HG02870 (cell line): ENCODE data around the gene LPP.

Source experiments
- ATAC-seq: cut with Tn5 transposase; IDR thresholded peaks from one replicate; pipeline ENCODE4 v1.9.1; 2021; ENCODE audit warnings: mild to moderate bottlenecking, moderate library complexity; ENCODE audit not compliant: unreplicated experiment

LPP gene

DNA sequence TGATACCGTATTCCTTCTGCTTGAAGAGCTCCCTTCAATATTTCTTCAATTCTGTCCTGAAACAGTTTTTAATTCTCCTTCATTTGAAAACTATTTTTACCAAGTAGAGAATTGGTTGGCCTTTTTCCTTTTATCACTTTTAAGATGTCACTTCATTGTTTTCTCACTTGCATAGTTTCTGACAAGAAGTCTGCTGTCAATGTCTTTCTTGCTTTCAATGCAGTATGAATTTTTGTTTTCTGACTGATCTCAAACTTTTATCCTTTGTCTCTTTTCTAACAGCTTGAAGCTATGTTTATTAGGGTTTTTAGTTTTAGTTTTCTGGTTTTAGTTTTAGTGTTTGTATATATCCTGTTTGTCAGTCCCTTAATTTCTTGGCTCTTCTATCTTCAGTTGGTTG, 653.0 kb downstream of the LPP start:
- no peak for ATAC-seq

DNA sequence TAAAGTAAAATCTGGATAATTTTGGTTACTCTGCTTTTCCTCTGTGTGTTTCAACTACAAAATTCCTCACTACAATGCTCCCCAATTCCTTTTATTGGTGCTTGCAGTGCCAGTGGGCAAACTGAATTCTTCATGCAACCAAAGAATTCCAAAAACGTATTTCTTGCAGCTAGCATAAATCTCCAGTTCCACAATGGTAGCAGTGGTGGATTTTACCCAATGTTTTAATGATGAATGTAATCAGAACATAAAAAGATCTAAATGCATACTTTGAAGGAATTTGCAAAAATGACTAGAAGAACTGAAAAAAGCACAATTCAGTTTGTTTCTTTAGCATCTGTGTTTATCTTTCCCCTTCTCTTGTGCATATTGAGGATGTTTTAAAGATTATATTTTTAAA, 658.2 kb downstream of the LPP start:
- ATAC-seq: no peak

DNA sequence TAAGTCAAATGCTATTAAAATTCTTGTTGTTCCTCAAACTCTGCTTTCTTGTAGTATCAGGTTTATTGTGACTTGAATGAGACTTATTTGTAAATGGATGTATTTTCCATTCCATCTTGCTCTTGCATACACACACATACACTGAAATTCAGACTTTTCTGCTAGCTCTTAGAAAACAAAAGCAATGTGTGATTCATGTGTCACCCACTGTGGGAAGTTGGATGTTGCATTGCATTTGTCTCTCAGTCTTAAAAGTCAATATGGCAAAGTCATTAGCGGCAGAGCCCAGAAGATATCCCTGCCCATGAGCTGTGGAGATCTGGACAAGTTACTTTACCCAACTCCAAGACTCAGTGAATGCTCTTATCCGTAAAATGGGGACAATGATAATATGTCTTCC, 660.6 kb downstream of the LPP start:
- ATAC-seq: no peak

DNA sequence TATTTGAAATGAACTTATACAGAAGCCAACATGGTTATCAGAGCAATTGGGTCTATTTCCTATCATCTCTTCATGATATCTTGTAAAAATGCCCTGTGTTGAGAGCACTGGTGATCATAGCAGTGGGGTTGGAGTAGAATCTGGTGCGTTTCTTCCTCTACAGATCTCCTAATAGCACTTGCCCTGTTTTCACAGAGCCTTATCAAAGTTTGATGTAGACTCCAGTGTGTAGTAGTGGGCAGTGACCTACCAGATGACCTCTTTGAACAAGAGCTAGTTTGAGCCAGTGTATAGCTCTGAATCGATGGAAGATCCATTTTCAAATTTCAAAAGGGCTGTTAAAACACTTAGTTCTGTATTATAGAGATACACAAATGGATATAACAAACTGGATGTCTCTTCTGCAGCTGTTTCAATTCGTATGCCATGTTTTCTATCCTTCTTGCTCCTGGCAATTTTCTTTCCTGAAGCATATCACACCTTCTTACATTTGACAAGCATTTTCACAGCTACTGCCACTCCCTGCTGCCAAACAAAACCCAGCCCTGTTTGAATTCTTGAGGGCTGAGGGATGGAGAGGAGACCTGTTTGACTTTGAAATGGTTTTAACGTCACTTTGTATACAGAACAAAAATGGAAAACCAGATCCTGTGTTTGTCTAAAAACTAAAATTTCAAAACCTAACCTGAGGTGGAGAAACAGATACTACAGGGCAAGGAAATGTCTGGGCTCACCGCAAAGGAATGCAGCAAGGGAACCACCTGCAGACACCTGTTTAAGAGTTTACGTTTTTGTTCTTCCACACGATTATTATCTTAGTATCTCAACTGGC, 663.4 kb downstream of the LPP start:
- ATAC-seq: no peak

DNA sequence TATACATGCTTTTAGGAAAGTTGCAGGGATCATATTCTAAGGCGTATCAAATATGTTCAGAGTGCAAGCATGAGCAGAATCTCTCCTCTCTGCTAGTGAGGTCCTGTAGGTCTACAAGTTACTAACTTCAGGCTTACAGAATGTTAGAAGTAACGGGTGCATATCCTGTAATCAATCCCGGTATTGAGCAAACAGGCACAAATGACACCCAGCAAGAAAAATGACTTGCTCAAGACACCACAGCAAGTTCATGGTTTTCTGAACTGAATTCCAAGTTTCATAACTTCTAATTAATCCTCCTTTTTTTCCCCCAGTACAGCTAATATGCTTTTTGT, 663.9 kb downstream of the LPP start:
- no peak for ATAC-seq

DNA sequence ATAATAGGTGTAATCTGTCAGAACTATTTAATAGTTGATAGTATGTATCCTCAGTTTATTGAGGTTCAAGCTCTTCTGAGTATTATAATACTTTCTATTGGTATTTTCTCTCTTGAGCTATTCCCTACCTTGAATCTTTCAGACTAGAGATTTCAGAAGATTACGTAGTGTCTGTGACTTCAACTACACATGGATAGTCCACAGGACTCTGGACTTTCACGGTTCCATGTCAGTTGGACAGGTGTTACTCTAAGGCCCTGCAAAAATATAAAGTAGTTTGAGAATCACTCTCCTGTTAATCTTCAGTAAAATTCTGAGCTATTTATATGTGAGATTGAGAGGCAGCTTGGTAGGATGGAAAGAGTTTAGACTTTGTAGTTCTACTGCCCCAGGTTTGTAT, 664.3 kb downstream of the LPP start:
- no peak for ATAC-seq

DNA sequence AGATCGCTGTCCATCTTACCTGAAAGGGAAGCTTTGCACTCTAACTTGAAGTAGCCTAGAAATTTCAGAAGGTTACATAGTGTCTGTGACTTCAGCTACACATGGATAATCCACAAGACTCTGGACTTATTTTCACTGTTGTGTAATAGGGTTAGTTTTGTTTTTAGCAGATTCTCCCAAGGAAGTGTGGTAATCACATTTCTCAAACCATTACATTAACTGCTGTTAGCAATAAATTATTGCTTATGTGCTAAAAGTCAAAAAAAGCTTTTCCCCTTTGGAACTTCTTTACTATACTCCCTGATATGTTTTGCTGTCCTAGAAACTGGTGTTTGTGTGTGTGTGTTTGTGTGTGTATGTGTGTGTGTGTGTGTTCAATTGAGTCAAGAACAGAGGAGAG, 666.0 kb downstream of the LPP start:
- ATAC-seq: no peak

DNA sequence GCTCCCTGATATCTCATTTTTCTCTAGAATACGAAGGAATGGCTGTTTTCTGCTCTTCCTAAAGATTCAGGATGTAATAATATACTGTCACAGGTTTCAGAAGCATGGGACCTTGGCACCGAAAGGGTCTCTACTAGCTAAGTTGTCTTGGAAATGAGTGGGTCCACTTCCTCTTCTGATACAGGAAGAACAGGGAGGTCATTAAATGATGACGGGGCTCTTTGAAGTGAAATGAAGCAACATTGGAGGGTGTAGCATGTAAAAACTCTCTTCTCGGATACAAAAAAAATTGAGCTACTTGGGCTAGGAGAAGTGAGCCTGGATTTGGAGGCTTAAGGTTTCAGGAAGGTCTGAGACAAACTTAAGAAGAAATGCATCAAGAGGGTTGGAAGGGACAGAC, 668.0 kb downstream of the LPP start:
- no peak for ATAC-seq

DNA sequence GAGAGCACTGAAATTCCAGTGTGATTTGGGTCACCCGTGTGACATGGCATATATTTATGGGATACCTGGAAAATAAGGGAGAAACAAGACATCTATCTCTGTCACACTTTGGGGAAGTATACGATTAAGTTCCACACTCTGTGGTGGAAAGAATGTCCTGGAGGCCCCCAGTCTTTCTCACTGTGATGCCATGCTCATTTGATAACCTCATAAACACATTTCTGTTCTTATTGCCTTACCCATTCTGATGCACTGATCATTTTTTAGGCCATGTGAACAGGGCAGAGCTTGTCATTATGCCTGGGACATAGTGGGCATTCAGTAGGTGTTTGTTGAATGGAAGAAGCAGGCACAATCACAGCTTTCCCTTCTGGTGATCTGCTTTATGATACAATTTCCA, 668.5 kb downstream of the LPP start:
- ATAC-seq: no peak

DNA sequence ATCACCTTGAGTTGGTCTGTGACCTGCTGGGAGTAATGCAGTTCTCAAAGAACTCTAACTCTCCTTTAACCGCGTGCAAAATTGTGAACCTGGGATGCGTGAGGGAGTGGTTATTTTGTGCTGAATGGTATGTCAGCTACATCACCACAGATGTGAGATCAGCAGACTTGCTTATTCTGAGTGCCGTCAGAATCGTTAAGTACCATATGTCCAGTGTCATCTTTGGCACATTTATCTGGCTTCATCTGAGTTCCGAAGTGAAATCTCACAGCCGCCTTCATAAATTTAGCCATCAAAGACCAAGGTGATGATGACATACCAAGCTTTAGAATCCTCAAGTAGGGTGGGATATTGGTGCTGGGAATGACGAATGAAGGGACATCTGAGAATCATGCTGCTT, 670.6 kb downstream of the LPP start:
- no peak for ATAC-seq

DNA sequence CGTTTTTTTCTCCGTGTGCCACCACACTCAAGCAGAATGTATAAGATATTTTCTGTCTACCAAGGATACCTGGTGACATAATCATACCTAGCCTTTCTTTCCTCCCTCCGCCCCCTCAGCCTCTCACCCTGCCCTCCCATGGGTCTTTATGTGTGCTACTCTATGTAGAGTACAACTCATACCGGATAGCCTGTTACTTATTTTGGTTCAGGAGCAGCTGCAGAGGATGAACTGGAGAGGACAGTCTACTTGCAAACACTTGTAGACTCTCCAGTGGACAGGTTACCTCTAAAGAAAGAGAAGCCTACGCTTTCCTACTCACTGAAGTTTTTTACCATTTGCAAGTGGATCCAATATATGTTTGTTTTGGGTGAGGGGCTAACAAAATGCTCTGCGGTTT, 671.9 kb downstream of the LPP start:
- ATAC-seq: no peak

DNA sequence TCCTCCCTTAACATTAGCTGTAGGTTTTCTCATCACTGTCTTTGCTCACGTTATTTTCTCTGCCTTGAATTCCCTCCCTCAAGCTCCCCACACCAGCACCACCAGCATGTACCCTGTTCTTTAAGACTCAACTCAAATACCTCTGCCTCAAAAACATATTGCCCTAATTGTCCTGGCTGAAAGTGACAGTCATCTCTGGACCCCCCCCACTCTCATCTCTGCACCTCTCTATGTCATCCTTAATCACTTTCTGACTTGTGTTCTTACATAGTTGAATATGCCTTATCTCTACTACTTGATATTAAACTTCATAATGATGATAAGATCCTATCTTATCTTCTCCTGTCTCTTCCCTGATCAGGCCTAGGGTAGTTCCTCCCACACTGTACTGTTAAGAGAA, 672.6 kb downstream of the LPP start:
- no peak for ATAC-seq

DNA sequence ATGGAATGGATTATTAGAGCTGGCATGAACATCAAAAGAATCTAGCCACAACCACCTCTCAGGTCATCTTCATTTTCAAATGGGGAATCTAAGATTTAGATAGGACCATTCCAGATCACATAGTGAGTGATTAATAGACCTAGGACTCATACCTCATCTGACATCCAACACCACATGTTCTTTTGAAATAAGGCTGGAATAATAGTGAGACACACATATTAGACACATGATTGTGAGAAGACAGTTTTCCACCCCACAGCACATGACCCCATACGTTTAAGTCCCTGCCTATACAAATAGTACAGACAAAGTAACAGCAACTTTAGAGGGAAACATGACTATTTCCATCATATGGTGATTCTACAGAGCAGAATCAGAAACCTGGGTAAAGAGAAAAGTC, 673.1 kb downstream of the LPP start:
- ATAC-seq: no peak

DNA sequence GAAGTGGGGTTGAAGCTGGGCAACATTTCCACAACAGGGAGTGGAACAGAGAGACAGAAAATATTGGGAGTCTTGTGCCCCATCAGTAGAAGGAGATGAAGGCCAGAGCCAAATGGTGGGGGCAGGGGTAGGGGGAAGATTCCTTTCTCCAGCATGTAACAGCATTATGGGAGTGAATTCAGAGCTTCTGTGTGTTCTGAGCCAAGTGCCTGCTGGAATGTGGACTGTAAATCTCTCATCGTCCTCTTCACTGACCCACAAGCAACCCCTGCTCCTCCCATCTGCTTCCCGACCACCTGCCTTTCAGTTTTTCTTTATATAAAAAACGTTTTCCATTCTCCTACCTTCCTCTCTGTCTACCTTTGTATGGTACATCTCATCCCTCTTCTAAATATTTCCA, 673.6 kb downstream of the LPP start:
- ATAC-seq: no peak

DNA sequence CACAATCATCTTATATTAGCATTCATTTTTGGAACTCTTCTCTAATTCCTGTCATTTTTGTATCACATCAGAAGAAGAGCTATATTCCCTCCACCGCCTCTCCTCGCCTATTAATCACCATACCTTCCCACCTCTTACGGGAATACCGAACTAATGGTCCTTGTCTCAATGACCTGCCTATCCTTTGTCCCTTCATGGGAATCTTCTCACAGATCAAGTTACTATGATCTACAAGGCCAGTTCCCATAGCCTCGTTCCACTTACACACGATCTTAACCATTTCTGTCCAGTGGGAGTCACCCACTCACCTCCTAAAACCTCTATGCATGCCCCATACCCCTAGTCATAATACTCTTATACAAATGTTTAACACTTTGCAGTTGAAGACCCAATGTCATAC, 675.2 kb downstream of the LPP start:
- ATAC-seq: no peak

DNA sequence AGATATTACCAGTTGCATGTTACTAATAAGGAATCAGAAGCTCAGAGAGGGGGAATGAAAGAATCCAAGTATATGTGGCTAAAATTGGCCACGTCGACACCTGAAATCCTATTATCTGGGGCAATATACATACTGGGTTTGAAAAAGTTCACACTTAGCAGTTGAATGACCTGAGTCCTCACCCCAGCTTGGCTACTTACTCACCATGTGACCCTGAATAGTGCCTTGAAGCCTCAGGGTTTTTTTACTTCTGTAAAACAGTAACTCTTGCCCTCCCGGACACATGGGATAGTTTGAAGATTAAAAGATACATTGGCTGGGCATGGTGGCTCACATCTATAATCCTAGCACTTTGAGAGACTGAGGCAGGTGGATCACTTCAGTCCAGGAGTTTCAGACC, 675.6 kb downstream of the LPP start:
- ATAC-seq: no peak

DNA sequence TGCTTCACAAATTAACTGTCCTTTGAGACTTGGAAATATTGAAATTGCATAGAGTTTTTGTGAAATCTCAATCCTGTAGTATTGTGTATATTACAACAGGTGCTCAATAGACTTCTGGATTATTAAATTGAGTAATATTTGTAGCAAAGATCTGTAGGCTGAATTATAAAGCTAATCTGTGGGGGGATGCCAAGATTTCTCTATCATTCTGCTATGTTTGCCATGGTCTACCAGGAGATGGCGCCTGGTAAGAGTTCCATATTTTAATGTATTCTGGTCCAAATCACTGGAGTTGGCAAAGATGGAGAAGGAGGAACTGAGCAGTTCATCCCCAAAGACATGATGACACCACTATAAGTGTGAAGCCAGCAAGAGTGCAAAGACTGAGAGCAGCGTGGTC, 676.9 kb downstream of the LPP start:
- ATAC-seq: no peak

DNA sequence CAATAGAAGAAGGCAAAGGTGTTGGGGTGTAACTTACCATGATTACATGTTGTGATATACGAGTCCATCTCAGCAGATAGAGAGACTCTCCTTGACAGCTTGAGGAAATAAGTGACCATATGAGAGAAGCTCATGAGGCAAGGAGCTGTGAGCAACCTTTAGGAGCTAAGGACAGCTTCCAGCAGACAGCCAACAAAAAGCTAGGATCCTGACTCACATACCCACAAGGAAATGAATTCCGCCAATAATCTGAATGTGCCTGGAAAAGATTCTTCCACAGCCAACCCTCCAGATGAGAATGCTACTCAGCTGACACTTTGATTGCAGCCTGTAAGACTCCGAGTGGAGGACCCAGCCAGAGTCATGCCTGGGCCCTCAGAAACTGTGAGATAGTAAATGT, 678.2 kb downstream of the LPP start:
- ATAC-seq: no peak

DNA sequence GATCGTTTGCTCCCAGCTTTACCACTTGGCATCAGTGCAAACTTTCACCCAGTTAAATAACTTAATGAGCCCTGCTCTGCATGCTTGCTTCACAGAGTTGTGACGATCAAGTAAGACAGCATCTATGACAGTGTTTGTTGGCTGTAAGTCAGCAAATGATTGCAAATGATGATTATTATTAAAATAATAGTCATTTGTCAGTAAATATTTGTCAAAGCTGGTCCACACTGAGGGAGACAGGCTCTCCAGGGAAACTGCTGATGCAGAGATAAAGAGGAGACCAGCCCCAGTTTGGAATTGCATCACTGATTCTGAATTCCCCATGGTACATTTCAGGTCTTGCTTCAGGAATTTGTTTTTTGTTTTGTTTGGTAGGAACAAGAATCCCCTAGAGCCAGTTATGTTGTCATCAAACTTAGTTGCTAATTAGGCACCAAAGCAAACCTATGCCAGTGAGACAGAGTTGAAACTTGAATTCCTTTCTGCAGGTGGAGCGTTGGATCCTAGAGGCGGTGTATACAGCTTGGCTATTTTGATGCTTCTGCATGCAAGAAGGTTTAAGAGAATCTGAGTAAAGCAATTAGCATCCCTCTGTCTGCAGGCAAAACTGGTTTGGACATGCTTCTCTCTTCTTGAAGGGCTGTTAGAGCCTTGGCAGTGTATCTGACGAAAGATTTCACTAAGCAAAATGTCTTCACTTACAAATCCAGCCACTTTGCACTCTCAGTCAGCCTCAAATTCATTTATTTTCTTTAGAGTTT, 679.2 kb downstream of the LPP start:
- no peak for ATAC-seq

DNA sequence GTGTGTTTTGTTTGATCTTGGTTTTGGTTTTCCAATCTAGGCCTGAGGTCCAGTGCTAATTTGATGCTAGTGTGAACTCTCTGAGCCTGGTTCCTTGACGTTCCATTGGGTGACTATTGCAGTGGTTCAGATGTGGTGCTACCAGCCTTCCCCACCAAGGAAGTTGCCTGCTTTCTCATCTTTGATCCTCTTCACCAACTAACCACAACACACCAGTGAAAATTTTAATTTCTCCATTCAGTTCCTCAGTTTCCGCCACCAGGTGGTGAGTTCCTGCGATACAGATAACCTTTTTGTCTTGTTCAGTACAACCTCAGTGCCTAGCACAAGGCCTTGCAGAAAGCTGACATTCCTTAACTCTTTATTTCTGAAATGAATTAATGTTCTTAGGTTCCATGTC, 680.4 kb downstream of the LPP start:
- ATAC-seq: no peak

DNA sequence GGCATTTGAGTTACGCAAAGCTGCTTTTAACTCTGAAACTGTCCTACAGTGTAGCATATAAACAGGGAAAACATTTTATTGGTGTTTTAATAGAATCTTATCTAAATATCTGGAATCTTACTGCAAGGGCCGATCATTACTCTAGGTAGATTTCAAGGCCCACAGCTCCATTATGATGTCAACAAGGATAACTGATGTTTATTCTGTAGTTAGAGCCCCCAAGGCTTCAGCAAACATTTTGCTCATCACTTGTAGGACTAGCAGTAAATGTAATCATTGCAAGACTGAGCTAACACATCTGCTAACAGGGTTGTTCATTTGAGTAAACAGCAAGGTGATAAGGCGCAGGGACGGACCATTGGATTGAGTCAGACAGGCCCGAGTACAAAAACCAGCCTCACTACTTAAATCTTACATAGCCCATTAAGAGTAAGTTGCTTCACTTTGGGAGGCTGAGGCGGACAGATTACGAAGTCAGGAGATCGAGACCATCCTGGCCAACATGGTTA, 685.3 kb downstream of the LPP start:
- ATAC-seq: no peak

DNA sequence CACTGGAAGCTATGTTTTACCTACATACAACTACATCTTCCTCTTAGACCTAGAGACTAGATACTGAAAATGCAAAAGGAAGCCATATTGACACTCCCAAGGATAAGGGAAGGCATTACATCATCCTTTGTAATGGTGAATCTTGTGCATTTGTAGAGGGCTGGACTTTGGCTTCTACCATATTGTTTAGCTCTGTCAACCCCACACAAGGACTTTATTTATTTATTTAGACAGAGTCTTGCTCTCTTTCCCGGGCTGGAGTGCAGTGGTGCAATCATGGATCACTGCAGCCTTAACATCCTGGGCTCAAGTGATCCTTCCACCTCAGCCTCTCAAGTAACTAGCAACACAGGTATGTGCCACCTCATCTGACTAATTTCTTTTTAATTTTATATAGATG, 686.3 kb downstream of the LPP start:
- ATAC-seq: no peak

DNA sequence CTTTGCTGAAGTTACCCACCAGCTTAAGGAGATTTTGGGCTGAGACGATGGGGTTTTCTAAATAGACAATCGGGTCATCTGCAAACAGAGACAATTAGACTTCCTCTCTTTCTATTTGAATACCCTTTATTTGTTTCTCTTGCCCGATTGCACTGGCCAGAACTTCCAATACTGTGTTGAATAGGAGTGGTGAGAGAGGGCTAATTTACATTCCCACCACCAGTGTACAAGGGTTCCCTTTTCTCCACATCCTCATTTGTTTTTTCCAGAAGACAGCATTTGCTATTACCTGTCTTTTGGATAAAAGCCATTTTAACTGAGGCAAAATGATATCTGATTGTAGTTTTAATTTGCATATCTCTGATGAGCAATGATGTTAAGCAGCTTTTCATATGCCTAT, 687.9 kb downstream of the LPP start:
- no peak for ATAC-seq
